Endothelial cell of umbilical vein (primary cell): Measurements from ENCODE around the gene SSTR3. TPM values are rescaled to one million over a fixed set of nuclear protein-coding genes. Genes with fewer than 3 reads are reported as not detected.

ENCODE experiments used
- BruUV-seq: library from RNA; stranded (reverse); fragments of 400-500 nt; replicated peaks from 2 replicates; lab custom pipeline; 2021; lab: Mats Ljungman, UMichigan
- CTCF ChIA-PET: fragments of 300-600, 350-600 bp; sonication (Branson Sonifier 250); formaldehyde crosslinking; loops from one replicate; lab custom pipeline; 2021; ENCODE audit warnings: antibody characterized with exemption, inconsistent platforms; lab: Charles Lee
- POLR2A ChIA-PET: fragments of 300-600, 350-600 bp; sonication (Branson Sonifier 250); formaldehyde crosslinking; loops from one replicate; lab custom pipeline; 2021; ENCODE audit warnings: antibody characterized with exemption, inconsistent platforms; lab: Charles Lee
- DNase-seq: peaks from one replicate; pipeline ENCODE4 v3.0.0-alpha.2; 2011; ENCODE audit warnings: low read depth, low spot score
- FAIRE-seq: peaks from 2 replicates; lab custom pipeline; 2011; peaks lifted over from hg19 to GRCh38; lab: Jason Lieb, UNC
- H2AFZ ChIP-seq: 2 replicates; pipeline ENCODE4 v1.6.0; 2012; ENCODE audit warnings: low read depth, low read length, control low read depth, inconsistent platforms
- H3K27ac ChIP-seq: 2 replicates; pipeline ENCODE4 v1.5.1; 2011; ENCODE audit warnings: low read depth, mild to moderate bottlenecking, control low read depth, low read length, moderate library complexity; ENCODE audit not compliant: insufficient read depth
- H3K27me3 ChIP-seq, 2 experiments: 2 replicates each; pipeline versions ENCODE4 v1.6.0 to v1.6.1; 2011; ENCODE audit warnings: low read length in 2 of 2, mixed read lengths in 1 of 2; ENCODE audit not compliant: control insufficient read depth in 2 of 2, insufficient read depth in 2 of 2
- H3K36me3 ChIP-seq, 2 experiments: 2 replicates in 1 of 2; 3 replicates in 1 of 2; pipeline ENCODE4 v1.5.1; 2011; ENCODE audit warnings: low read length in 2 of 2, mild to moderate bottlenecking in 1 of 2, moderate library complexity in 1 of 2; ENCODE audit not compliant: control insufficient read depth in 2 of 2, insufficient read depth in 2 of 2; ENCODE audit errors: extremely low read depth in 1 of 2
- H3K4me1 ChIP-seq: 3 replicates; pipeline ENCODE4 v1.5.1; 2011; ENCODE audit warnings: mild to moderate bottlenecking, low read length; ENCODE audit not compliant: control insufficient read depth, insufficient read depth; ENCODE audit errors: extremely low read depth
- H3K4me2 ChIP-seq: 2 replicates; pipeline ENCODE4 v1.6.1; 2011; ENCODE audit warnings: low read length, control low read depth, mixed read lengths; ENCODE audit not compliant: insufficient read depth
- H3K4me3 ChIP-seq, 3 experiments: fragments of 200-600 bp in 1 of 3; sonication (generic), shearing (Covaris generic) in 1 of 3; replicated peaks in 1 of 3; 2 replicates each; pipeline ENCODE4 v1.5.1; 2011 to 2016; ENCODE audit warnings: control low read depth in 3 of 3, low read length in 3 of 3, mild to moderate bottlenecking in 2 of 3, inconsistent platforms in 1 of 3, low read depth in 1 of 3, moderate library complexity in 1 of 3; ENCODE audit not compliant: insufficient read depth in 1 of 3
- H3K79me2 ChIP-seq: 2 replicates; pipeline ENCODE4 v1.6.0; 2012; ENCODE audit warnings: low read length, inconsistent platforms; ENCODE audit not compliant: control insufficient read depth, insufficient read depth
- H3K9ac ChIP-seq: replicated peaks from 2 replicates; pipeline ENCODE3; 2011; ENCODE audit warnings: low read length, control low read depth; ENCODE audit not compliant: insufficient read depth; ENCODE audit errors: extremely low read depth
- H3K9me1 ChIP-seq: replicated peaks from 3 replicates; pipeline ENCODE4 v1.6.0; 2011; ENCODE audit warnings: mild to moderate bottlenecking, low read length; ENCODE audit not compliant: control insufficient read depth, insufficient read depth; ENCODE audit errors: extremely low read depth
- H3K9me3 ChIP-seq: replicated peaks from 2 replicates; pipeline ENCODE4 v1.5.1; 2012; ENCODE audit warnings: low read length, inconsistent platforms; ENCODE audit not compliant: control insufficient read depth, insufficient read depth
- H4K20me1 ChIP-seq: replicated peaks from 2 replicates; pipeline ENCODE3; 2011; ENCODE audit warnings: mild to moderate bottlenecking, low read length; ENCODE audit not compliant: control insufficient read depth, insufficient read depth; ENCODE audit errors: extremely low read depth
- EZH2 ChIP-seq: IDR thresholded peaks from 2 replicates; pipeline ENCODE4 v1.6.1; 2012; ENCODE audit warnings: borderline replicate concordance, low read depth, mild to moderate bottlenecking, moderate library complexity, low read length, inconsistent platforms; ENCODE audit not compliant: severe bottlenecking
- FOS ChIP-seq: IDR thresholded peaks from 2 replicates; pipeline ENCODE4 v1.6.1; 2011; ENCODE audit warnings: mild to moderate bottlenecking, low read length, moderate library complexity, borderline replicate concordance; ENCODE audit not compliant: insufficient read depth
- GATA2 ChIP-seq: IDR thresholded peaks from 2 replicates; pipeline ENCODE4 v1.7.0; 2011; ENCODE audit warnings: low read depth, mild to moderate bottlenecking, moderate library complexity, mixed read lengths, low read length; ENCODE audit not compliant: insufficient read length, insufficient read depth
- JUN ChIP-seq: IDR thresholded peaks from 2 replicates; pipeline ENCODE4 v1.6.1; 2011; ENCODE audit warnings: borderline replicate concordance, low read depth; ENCODE audit not compliant: insufficient read length, insufficient read depth
- MYC ChIP-seq: IDR thresholded peaks from one replicate; pipeline ENCODE4 v1.6.1; 2011; ENCODE audit warnings: mild to moderate bottlenecking, low read depth, low read length
- POLR2A ChIP-seq: IDR thresholded peaks from 2 replicates; pipeline ENCODE4 v1.6.1; 2012; ENCODE audit warnings: low read depth, mild to moderate bottlenecking, control low read depth, low read length
- POLR2AphosphoS5 ChIP-seq: IDR thresholded peaks from 2 replicates; pipeline ENCODE4 v1.6.1; 2012; ENCODE audit warnings: low read depth, mild to moderate bottlenecking, control low read depth, low read length, moderate library complexity; ENCODE audit not compliant: insufficient read depth
- dilution Hi-C: fragments of 300-500 bp; cut with MboI; formaldehyde crosslinking; loops from one replicate; pipeline ENCODE4 v1.15.0; 2019; ENCODE audit warnings: low sequenced_read_pairs; ENCODE audit not compliant: extremely low pct_ligation_motif_present
- intact Hi-C: fragments of 100-400 bp; cut with micrococcal nuclease; formaldehyde crosslinking; loops from one replicate; pipeline ENCODE4 v1.10.0; 2022
- polyA plus RNA-seq, 4 experiments: library from polyadenylated mRNA; depleted of rRNA in 3 of 4; stranded (reverse) in 3 of 4; unstranded in 1 of 4; fragments of >200 nt; gene quantifications; 2 replicates each; pipeline versions ENCODE4 v1.2.1 to v1.2.3, GENCODE V29; 2011 to 2012; ENCODE audit warnings: missing spikeins in 1 of 4
- total RNA-seq: library from RNA; stranded (reverse); gene quantifications from 2 replicates; pipeline ENCODE4 v1.2.3, GENCODE V29; 2021
- TF ChIP-seq, protein P1 (sequence below): IDR thresholded peaks from 2 replicates; pipeline ENCODE4 v1.6.1; 2011; ENCODE audit not compliant: insufficient read depth, insufficient read length
- TF ChIP-seq, protein P2 (sequence below), 2 donors: IDR thresholded peaks; 1 replicate in 1 of 2; 2 replicates in 1 of 2; pipeline ENCODE4 v1.5.1; 2011; ENCODE audit warnings: low read length in 2 of 2, mild to moderate bottlenecking in 2 of 2, moderate library complexity in 2 of 2, control low read depth in 1 of 2, inconsistent platforms in 1 of 2, low read depth in 1 of 2; ENCODE audit not compliant: insufficient read depth in 1 of 2; ENCODE audit errors: extremely low read depth in 1 of 2

Gene SSTR3
- total and polyA plus RNA-seq, 2 donors (not counting 3 experiments of a cell fraction or from before 2014, with no cell fraction given) = not detected

DNA sequence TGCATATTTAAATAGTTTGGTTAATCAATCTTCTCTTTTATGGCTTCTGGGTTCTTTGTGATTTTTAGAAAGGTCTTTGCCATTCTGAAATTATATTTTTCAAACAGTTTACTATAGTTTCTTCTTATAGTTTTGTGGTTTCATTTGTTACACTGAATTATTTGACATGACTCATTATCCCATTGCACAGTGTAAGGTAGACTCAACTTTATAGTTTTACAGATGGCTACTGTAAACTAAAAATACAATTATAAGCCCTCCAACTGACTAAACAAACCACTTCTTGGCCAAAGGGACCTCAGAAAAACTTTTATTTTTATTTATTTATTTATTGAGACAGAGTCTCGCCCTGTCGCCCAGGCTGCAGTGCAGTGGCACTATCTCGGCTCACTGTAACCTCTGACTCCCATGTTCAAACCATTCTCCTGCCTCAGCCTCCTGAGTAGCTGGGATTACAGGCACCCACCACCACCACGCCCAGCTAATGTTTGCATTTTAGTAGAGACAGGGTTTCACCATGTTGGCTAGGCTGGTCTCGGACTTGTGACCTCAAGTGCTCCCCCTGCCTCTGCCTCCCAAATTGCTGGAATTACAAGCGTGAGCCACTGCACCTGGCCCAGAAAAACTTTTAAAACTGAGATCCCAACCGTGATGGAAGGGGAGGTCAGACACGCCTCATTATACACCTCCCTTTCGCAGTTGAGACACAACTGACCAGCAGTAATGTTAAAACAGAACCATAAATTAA is 45.9 kb upstream of the SSTR3 start:
- H3K36me3 ChIP-seq = no peaks in the 10 kb centered on the region
- FAIRE-seq = no peak
- intact Hi-C loops = no loop called here
- BruUV-seq = no TSS peak
- H3K4me3 ChIP-seq = no peak overlapping the region
- H3K27ac ChIP-seq = no peak overlapping the region
- peaks cover 36% of the 10 kb centered on the region for H3K4me1 ChIP-seq
- TF ChIP-seq GATA2 (no peak), POLR2AphosphoS5 (no peak), POLR2A (no peak), FOS (no peak), MYC (no peak), JUN (no peak), EZH2 (no peak)
- TF ChIP-seq, protein P1, sequence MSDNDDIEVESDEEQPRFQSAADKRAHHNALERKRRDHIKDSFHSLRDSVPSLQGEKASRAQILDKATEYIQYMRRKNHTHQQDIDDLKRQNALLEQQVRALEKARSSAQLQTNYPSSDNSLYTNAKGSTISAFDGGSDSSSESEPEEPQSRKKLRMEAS = no peak
- TF ChIP-seq, protein P2, sequence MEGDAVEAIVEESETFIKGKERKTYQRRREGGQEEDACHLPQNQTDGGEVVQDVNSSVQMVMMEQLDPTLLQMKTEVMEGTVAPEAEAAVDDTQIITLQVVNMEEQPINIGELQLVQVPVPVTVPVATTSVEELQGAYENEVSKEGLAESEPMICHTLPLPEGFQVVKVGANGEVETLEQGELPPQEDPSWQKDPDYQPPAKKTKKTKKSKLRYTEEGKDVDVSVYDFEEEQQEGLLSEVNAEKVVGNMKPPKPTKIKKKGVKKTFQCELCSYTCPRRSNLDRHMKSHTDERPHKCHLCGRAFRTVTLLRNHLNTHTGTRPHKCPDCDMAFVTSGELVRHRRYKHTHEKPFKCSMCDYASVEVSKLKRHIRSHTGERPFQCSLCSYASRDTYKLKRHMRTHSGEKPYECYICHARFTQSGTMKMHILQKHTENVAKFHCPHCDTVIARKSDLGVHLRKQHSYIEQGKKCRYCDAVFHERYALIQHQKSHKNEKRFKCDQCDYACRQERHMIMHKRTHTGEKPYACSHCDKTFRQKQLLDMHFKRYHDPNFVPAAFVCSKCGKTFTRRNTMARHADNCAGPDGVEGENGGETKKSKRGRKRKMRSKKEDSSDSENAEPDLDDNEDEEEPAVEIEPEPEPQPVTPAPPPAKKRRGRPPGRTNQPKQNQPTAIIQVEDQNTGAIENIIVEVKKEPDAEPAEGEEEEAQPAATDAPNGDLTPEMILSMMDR (IDR thresholded peaks at IDR 0.05; ENCODE audit: extremely low read depth in 1 of 2, insufficient read depth in 1 of 2, low read depth in 1 of 2, low read length in 2 of 2) = no peak
- H3K9me1 ChIP-seq = no peaks in the 10 kb centered on the region
- no peak for DNase-seq
- CTCF ChIA-PET = interaction anchor here (2.9 to 4.2 kb wide), 2 partner anchors 15 to 34 kb away, joined by 64 to 83 read pairs; partner anchors contain the start of gene RAC2
- POLR2A ChIA-PET = no interaction called here
- dilution Hi-C loops = no loop called here
- no peaks in the 10 kb centered on the region for H3K9me3 ChIP-seq
- H3K79me2 ChIP-seq = no peaks in the 10 kb centered on the region
- H3K27me3 ChIP-seq = no peaks in the 10 kb centered on the region
- no peak overlapping the region for H3K4me2 ChIP-seq
- H4K20me1 ChIP-seq = no peaks in the 10 kb centered on the region
- H2AFZ ChIP-seq = no peak overlapping the region
- H3K9ac ChIP-seq = no peak overlapping the region
